GM11168 (cell line): ENCODE measurements around the gene CDC16.
"Not testable (repeated sequence)": the region's sequence is repeated elsewhere in the genome, so short reads cannot be mapped to it uniquely, and the experiment has no call there.

Source experiments
- in situ Hi-C: fragments of 300-500 bp; cut with MboI; formaldehyde crosslinking; loops from one replicate; pipeline ENCODE4 v1.12.0; 2022; ENCODE audit warnings: low sequenced_read_pairs; ENCODE audit not compliant: unreplicated experiment

The CDC16 gene, protein sequence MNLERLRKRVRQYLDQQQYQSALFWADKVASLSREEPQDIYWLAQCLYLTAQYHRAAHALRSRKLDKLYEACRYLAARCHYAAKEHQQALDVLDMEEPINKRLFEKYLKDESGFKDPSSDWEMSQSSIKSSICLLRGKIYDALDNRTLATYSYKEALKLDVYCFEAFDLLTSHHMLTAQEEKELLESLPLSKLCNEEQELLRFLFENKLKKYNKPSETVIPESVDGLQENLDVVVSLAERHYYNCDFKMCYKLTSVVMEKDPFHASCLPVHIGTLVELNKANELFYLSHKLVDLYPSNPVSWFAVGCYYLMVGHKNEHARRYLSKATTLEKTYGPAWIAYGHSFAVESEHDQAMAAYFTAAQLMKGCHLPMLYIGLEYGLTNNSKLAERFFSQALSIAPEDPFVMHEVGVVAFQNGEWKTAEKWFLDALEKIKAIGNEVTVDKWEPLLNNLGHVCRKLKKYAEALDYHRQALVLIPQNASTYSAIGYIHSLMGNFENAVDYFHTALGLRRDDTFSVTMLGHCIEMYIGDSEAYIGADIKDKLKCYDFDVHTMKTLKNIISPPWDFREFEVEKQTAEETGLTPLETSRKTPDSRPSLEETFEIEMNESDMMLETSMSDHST

DNA sequence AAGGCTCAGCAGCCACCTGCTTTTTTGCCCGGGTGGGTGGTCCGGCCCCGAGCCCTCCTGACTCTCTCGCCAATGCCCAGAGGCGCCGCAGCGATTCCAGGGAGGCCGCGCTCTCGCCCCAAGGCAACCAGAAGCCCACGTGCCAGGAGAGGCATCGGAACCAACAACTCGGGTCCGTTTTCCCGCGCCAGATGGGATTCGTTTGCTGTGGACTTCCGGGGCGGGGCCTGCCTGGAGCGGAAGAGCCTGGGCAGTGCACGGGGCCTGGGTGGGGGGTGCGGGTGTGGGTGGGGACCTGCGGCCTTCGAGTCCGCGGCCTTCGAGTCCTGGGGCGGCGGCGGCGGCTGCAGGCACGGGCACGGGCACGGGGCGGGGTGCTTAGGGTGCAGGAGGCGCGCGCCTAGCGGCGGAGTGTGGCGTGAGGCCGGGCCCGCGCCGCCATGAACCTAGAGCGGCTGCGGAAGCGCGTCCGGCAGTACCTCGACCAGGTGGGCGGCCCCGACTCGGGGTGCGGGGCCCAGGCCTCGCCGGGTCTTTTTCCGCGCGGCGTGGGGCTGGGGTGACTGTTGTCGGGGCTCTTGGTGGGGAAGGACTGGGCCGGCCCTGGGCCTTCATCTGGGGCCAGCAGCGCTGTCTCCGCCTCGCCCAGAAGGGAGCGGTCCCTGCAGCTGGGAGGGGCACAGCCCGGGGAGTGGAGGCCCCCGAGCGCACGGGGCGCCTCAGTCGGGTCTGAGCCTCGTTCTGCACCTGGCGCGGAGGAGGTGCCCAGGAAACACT lies at the start of gene CDC16:
CDC16 (plus strand) TSS at position 253 of the 777 bp plus-strand sequence; CDS start at position 441, 188 bp downstream.
- in situ Hi-C loops: no loop called here

DNA sequence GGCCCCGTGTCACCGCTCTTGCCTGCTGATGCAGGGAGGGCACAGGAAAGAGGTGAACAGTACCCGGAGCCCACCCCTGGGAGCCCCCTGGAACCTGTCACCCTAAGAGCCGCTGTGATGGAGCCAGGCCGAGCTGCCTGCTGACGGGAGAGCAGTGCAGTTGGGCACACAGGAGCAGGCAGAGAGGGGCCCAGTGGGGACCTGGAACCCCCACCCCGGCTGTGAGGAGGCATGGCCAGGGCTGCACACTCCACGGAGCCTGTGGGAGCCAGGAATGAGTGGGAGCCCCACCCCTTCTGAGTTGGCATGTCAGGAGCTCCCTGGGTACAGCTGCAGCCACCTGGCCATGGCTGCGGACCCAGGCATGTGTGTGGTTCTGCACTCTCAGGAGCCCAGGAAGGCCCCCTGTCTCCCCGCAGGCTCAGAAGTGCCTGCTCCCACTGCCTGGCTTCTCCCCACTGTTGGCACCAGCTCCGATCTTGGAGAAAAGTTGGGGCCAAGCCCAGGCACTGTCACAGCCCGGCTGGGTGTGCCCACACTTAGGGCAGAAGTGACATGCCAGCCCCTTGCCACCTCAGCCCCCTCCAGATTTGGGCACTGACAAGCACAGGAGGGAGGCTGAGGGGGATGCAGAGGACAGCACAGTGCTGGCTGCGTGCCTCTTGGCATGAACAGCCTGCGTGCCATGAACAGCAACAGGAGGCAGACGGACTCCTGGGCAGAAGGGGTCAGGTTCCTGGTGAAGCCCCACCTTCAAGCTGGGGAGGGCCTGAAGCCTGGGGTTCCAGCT lies 49.3 kb upstream of the CDC16 start:
- in situ Hi-C loops: no loop called here

DNA sequence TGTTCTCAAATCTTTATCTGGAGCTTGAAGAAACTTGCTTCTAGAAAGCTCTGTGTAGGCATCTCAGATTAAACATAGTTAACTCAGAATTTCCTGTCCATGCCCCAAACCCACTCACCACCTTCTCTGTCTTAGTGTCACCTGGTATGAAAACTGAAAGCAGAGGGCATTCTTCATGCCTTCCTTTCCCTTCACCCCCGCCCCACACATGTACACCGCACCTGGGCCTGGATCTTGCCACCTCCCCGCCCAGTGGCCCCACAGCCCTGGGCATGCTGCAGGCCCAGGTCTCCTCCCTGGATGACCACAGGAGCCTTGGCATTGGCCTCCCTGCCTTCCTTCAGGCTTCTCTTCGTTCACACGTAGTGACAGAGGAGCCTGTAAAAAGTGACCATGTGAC lies 39.8 kb upstream of the CDC16 start:
- in situ Hi-C loops: no loop called here

DNA sequence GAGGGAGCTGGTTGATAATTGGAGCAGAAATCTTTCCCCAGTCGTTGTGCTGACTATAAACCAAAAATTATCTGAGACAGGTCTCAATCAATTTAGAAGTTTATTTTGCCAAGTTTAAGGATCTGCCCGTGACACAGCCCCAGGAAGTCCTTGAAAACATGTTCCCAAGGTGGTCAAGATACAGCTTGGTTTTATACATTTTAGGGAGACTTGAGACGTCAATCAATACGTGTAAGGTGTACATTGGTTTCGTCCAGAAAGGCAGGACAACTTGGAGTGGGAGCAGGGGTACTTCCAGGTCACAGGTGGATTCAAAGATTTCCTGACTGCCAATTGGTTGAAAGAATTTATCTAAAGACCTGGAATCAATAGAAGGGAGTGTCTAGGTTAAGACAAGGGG lies 38.1 kb upstream of the CDC16 start:
- in situ Hi-C loops: no loop called here

DNA sequence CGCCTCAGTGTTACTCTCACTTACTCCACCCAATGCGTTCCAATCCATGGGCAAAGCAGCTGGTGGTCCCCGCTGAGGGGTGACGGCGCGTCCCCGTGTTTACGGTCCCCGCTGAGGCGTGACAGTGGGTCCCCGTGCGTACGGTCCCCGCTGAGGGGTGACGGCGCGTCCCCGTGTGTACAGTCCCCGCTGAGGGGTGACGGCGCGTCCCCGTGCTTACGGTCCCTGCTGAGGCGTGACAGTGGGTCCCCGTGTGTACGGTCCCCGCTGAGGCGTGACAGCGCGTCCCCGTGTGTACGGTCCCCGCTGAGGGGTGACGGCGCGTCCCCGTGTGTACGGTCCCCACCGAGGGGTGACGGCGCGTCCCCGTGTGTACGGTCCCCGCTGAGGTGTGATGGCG lies 36.1 kb upstream of the CDC16 start:
- in situ Hi-C loops: no loop called here

DNA sequence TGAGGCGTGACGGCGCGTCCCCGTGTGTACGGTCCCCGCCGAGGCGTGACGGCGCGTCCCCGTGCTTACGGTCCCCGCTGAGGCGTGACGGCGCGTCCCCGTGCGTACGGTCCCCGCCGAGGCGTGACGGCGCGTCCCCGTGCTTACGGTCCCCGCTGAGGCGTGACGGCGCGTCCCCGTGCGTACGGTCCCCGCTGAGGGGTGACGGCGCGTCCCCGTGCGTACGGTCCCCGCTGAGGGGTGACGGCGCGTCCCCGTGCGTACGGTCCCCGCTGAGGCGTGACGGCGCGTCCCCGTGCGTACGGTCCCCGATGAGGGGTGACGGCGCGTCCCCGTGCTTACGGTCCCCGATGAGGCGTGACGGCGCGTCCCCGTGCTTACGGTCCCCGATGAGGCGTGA lies 35.2 kb upstream of the CDC16 start:
- in situ Hi-C loops: not testable (repeated sequence)

DNA sequence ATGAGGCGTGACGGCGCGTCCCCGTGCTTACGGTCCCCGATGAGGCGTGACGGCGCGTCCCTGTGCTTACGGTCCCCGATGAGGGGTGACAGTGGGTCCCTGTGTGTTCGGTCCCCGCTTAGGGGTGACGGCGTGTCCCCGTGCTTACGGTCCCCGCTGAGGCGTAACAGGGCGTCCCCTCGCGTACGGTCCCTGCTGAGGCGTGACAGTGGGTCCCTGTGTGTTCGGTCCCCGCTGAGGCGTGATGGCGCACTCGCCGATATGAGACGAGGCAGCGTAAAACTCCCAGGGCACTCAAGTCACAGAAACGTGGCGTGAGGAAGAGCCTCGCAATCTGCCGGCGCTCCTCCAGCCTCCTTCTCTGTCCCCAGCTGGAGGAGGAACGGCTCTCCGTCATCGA lies 34.7 kb upstream of the CDC16 start:
- in situ Hi-C loops: no loop called here

DNA sequence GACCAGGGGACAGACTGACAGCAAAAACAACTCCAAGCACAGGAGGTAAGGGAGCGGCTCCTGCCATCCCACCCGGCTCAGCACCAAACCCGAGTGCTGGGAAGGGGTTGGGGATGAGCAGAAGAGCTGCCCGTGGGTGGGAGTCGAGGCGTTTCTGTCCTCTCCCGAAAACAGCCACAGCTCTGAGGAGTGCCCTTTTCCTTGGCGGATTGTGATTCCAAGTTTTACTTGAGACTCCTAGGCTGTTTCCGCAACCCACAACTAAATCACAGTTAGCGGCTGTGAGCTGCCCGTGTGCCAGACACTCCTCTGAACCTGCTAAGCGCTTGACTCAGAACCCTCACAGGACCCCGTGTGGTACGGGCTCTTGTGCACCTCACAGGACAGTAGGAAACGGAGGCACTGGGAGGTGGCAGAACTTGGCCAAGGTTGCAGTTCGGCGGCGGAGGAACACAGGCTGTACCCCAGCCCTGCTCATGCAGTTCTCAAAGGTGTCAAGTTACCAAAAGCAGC lies 34.2 kb upstream of the CDC16 start:
- in situ Hi-C loops: no loop called here

DNA sequence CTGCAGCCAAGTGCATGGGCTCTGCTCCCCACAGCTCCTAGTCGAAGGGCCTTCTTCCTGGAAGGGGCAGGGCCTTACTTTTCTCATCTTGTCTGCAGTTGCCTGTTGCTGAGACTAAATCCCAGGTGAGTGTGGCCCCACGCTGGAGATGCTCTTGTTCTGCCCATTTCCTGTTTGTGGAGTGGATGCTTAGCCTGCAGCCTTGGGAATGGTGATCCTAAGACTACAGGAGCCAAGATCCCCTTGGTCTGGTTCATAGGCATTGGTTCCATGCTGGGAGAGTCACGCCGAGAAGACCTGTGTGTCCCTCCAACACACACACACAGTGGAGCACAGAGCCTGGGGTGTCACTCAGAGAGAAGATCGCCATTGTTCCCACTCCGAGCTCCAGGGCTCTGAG lies 32.1 kb upstream of the CDC16 start:
- in situ Hi-C loops: no loop called here

DNA sequence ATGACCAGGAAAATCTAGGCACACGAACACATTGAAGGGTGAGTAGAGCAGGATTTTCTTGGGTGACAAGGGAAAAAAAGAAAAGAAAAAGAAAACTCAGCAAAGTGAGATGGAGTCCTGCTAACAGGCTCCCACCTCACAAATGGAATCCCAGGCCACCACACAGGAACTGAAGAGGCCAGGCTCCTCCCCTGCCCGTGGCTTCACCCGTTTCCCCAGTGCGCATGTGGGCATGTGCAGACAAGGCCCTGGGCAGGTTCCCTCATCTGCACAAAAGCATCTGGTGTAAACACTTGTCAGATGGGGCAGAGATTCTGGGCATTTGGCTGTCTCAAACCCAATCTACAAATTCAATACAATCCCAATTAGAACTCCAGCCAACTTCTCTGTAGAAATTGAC lies 31.2 kb upstream of the CDC16 start:
- in situ Hi-C loops: no loop called here

DNA sequence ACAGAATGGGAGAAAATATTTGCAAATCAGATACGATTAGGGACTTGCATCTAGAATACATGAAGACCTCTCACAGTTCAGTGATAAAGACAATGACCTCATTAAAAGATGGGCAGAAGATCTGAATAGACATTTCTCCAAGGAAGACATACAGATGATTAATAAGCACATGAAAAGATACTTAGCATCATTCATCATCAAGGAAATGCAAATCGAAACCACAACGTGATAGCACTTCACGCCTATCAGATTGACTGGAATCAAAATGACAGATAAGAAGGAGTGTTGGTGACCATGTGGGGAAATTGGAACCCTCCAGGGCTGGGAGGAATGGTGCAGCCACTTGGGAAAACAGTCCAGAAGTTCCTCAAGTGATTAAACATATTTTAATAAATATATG lies 29.8 kb upstream of the CDC16 start:
- in situ Hi-C loops: no loop called here

DNA sequence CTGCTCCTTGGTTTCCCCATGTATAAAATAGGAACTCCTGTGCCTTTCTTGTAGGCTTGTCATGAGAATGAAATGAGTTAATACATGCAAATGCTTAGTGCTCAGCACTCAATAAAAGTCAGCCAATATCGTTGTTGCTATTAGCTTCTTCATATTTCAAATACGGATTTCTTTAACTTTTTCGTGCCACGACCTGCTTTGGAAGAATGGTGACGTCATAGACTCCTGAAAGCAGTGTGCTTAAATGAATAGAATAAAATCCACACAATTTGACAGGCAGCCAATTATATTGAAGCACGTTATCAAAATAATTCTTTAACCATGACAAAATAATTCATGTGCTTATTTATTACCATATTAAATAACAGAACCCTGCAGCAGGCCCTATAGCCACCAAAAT lies 26.6 kb upstream of the CDC16 start:
- in situ Hi-C loops: no loop called here

DNA sequence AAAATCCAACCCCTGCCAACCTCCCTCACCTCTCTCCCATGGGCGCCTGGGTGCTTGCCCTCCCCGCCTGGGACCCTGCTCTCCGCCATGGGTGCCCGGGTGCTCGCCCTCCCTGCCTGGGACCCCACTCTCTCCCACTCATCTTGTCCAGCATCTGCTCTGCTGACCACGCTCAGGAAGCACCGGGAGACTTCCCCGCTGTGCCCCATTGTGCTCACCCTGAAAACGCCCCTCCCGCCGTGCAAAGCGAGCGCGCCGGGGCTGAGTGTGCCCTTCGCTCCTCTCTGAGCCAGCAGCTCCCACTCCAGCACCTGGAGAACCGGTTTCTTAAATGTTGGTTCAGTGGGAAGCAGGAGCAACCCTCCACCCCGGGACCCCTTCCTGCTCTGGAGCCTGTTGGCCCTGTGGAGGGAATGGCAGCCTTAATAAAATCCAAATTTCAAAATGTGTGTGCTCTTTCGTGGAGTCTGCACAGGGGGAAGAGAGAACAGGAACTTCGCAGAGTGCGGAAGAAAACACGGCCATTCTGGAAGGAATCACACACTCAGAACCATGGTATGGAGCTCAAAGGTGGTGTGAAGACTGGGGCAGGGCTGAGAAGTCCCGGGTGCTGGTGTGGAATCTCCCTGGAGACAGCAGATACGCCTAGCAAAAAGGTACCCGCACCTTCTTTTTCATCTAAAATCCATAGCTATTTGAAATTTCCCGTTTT lies 23.1 kb upstream of the CDC16 start:
- in situ Hi-C loops: no loop called here

DNA sequence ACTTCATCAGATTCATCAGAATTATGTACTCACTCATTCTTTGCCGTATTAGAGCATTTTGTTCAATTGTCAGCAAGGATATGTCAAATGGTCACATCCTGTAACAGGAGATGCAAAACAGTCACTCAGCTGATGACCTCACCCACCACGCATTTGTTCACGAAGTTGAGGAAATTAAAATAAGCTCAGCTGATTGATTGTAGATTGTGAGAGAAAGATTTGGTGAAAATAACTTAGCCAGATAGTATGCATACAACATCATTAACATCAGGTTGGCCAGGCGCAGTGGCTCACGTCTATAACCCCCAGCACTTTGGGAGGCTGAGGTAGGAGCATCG lies 22.6 kb upstream of the CDC16 start:
- in situ Hi-C loops: no loop called here

DNA sequence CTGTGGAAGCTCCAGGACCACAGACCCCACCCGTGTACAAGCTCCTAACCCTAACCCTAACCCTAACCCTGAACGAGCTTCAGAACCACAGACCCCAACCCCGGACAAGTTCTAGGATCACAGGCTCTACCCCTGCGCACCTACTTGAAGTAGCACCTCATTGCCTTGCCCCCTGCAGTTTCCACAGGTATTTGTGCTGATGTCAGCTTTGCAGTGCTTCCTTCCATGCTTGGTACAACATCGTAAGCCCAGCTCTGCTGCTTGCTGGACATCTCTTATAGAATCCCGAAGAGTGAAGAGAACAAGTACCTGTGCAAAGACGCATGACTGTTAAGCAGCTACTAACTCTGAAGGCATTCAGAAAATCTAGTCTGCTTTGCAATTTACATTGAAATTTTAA lies 20.7 kb upstream of the CDC16 start:
- in situ Hi-C loops: no loop called here

DNA sequence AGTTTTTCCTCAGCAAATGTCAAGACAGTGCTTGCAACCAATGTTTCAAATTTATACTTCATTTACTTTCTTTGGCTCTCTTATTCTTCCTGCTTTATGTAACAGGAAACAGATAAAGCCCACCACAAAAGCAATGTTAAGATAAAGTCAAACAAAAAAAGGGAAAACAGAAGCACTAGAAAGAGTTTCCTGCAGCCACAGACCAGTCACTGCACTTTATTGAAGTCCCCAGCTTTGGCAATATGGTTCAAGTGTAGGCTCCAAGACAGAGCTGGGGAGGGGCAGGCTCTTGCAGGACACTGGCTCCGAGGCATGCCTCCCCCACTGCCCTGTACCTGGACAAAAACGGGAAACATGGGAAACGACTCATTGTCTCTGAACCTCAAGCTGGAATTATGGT lies 15.3 kb upstream of the CDC16 start:
- in situ Hi-C loops: no loop called here

DNA sequence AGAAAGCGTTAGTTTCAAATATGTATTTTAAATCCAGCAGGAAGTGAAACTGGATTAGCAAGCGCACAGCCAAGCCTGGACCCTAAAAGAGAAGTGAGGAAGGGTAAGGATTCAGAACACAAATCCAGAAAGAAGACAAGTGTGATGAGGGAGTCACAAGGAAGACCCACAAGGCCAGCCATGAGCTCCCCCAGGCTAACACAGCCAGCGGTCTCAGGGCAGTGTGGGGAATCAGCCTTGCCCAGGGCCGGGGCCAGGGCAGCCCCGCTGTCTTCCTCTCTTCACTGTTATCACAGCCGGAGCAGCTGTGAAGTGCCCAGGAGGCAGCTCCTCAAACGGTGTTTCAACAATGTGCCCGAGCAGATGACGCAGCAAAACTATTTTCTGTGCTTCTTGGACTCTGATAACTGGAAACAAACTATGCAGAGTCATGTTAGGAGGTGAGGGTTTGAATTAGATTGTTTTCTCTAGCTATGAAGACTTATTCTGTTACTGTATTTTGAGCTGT lies 12.2 kb upstream of the CDC16 start:
- in situ Hi-C loops: no loop called here

DNA sequence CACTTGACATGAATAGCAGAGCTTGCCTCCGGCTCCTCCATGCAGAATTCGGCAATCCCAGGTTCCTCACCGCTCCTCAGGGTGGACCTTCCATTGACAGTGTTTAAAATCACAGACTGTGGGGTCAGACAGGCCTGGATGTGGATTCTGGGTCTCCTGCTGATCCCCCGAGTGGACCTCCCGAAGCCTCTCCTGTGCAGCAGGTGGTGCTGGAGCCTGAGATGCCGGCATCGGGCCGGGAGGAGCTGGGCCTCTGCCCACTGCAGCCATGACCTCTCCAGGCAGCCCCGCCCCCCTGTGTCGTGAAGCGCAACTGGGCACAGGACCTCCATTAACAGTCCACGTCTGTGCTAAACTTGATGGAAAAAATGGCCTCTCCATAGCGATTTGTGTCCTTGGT lies 10.5 kb upstream of the CDC16 start:
- in situ Hi-C loops: no loop called here

DNA sequence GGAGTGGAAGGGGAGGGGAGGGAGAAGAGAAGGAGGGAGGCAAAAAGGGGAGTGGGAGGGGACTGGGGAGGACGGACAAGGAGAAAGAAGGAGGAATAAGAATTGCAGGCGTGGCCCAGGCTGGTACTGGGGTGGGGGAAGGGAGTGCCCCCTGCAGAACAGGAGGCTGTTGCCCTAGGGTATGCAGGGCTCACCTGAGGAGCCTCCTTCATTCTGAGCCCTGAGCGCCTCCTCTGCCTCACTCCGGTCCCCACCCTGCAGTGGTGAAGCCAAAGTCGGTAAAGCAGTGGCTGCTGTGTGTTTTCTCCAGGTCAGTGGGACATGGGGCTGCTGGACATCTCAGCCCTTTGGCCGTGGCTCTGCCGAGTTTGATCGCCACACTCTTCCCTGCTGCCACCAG lies 9.1 kb upstream of the CDC16 start:
- in situ Hi-C loops: no loop called here

DNA sequence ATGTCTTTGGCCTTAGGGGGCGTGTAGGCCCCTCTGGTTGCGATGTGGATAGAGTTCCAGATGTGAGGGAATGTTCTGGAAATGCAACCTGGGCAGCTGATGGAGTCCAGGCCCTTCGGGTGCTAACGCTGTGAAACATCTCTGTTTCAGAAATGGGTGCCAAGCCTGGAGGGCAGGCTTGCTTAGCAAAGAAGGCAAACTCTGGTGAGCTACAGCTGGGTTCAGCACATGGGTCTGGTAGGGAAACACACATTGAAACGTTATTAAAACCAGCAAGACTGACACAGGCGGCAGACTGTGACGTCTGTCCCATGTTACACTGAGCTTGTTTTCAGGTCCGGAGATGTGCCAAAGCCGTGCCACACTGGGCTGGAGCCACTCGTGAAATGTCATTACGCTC lies 8.6 kb upstream of the CDC16 start:
- in situ Hi-C loops: no loop called here
